Breast epithelium (tissue), 3 donors: ENCODE data around the gene CCDC30.

Source experiments
- POLR2A ChIP-seq: fragments of 450-650 bp; IDR thresholded peaks from one replicate; pipeline ENCODE4 v1.6.1; 2016; ENCODE audit warnings: antibody characterized with exemption, mild to moderate bottlenecking, moderate library complexity
- POLR2AphosphoS5 ChIP-seq, 3 donors: sonication (generic); formaldehyde crosslinking; IDR thresholded peaks; one replicate each; pipeline ENCODE4 v1.6.1; 2017; ENCODE audit warnings: antibody characterized with exemption in 3 of 3

- TF ChIP-seq POLR2AphosphoS5 (IDR thresholded peaks at IDR 0.05) (no peak), POLR2A (no peak)
Measured at GRCh38 chr1:42414551-42415496, 48.3 kb upstream of the CCDC30 start.
